NCI-H526 (cell line): ENCODE data around the gene KRTAP1-4.
"Not testable (repeated sequence)": the region's sequence is repeated elsewhere in the genome, so short reads cannot be mapped to it uniquely, and the experiment has no call there.

ENCODE experiments used
- DNase-seq, 2 experiments: peaks; one replicate each; lab custom pipeline; 2025; lab: John Stamatoyannopoulos, UW

Gene KRTAP1-4

DNA sequence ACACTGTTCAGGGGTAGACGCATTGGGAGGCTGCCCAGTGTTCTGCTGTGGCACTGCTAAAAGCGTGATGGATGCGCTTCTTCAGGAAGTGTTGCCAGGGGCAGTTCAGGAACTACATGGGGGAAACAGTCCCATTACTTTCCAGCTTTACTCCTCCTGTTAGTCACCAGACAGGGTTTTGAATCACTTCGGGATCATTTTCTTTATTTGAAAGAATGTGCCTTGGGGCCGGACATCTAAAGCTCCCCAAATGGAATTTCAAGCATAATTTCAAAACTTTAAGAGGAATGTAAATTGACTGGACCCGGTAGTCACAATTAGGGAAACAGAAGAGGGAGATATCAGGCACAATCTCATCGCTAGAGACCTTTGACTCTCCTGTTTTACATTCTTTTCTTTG is 18.4 kb upstream of the KRTAP1-4 start:
- no peak for DNase-seq

DNA sequence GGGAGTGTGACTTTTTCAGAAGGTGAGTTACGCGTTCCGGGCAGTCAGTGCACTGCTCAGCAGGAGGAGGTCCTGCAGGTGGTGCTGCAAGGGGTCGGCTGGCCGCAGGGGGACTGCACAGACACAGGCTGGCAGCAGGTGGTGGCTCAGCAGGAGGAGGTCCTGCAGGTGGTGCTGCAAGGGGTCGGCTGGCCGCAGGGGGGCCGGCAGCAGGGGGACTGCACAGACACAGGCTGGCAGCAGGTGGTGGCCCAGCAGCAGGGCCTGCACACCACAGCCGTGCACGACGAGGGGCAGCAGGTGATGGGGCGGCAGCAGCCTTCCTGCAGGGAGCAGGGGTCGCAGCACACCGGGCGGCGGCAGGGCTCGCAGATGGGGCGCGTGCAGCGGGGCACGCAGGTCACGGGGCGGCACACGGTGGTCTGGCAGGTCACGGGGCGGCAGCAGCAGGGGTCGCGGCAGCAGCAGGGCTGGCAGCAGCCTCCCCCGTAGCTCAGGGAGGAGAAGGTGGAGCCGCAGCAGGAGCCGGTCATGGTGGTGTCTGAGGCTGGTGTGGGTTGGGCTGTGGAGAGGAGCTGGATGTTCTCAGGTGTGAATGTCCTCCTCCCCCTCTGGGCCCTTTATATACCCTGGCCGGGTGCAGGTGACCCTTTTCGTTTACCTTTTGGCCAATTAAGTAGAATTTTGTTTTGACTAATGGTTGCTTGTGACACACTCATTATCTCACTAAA is 16.9 kb upstream of the KRTAP1-4 start, which contains the start of gene KRTAP2-1:
Gene KRTAP2-1 (minus strand): TSS at position 582 of the 731 bp plus-strand sequence. CDS start 49 bp downstream, at position 533.
- not testable (repeated sequence) for DNase-seq

DNA sequence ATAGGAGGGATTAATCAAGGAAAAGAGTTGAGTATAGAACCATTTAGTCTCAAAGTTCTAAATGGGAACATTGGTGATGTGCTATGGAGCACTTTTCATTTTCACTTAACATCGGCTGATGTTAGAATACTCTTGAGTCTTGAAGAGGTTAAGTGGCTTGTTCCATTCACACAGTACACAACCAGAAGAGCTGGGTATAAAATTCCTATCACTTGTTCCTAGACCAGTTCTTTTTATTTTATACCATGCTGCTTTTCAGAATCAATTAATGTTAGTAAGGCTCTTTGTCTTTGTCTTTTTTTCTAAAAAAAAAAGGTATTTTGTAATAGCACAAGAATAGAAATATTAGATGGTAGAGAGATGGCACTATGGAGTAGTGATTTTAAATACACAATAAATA is 13.0 kb upstream of the KRTAP1-4 start:
- DNase-seq = no peak

DNA sequence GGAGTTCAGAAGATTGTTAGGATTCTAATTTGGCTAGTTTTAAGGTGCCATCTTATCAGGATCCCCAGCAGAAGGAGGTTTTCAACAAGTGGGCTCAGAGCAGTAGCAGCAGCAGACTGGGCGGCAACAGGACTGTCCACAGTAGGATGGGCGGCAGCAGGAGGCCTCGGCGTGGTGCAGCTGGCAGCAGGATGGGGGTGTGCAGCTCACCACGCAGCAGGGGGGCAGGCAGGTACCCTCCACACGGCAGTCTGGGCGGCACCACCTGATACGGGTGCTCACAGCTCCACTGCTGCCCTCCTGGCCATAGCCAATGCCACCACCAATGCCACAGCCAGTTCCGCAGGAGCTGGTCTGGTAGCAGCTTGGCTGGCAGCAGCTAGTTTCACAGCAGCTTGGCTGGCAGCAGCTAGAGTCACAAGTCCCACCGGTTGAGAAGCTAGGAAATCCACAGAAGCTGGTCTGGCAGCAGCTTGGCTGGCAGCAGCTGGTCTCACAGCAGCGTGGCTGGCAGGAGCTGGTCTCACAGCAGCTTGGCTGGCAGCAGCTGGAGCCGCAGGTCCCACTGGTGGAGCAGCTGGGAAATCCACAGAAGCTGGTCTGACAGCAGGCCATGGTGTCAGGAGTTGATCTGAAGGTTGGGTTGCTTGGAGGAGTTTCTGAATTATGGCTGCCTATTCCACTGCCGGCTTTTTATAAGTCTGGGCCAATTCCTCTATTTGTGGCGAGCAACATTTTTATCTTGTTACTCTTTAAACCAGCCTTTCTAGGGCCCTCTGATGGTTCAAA is 11.0 kb upstream of the KRTAP1-4 start, which contains the start of gene KRTAP1-1:
Gene KRTAP1-1 (minus strand): TSS at position 668 of the 789 bp plus-strand sequence. CDS start 53 bp downstream, at position 615.
- peak in 1 of 2 experiments; percentile 13 for DNase-seq

DNA sequence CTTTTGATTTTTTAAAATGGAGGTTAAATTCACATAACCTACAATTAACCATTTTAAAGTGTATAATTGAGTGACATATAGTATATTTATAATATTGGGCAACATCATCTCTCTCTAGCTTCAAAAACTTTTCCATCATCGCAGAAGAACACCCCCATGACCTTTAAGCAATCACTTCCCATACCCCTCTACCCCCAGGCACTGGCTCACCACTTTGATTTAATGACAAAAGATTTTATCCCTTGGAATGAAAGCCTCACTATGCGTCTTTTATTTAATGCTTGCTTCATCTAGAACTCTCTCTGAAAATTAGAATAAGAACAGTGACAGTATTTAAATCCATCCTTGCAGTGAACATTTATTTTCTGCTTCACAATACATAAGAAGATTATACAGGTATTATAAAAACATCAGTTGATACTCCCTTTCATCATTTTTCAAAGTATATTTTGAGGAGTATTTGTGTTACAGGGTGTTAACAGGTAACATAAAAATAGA is 7.9 kb upstream of the KRTAP1-4 start:
- no peak for DNase-seq

DNA sequence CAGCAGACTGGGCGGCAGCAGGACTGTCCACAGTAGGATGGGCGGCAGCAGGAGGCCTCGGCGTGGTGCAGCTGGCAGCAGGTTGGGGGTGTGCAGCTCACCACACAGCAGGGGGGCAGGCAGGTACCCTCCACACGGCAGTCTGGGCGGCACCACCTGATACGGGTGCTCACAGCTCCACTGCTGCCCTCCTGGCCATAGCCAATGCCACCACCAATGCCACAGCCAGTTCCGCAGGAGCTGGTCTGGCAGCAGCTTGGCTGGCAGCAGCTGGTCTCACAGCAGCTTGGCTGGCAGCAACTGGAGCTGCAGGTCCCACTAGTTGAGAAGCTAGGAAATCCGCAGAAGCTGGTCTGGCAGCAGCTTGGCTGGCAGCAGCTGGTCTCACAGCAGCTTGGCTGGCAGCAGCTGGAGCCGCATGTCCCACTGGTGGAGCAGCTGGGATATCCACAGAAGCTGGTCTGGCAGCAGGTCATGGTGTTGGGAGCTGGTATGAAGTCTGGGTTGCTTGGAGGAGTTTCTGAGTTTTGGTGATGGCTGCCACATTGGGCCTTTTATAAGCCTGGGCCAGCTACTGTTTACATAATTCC is 4.4 kb upstream of the KRTAP1-4 start, which contains the start of gene KRTAP1-3:
Gene KRTAP1-3 (minus strand): TSS at position 529 of the 590 bp plus-strand sequence. CDS start 53 bp downstream, at position 476.
- DNase-seq = not testable (repeated sequence)

DNA sequence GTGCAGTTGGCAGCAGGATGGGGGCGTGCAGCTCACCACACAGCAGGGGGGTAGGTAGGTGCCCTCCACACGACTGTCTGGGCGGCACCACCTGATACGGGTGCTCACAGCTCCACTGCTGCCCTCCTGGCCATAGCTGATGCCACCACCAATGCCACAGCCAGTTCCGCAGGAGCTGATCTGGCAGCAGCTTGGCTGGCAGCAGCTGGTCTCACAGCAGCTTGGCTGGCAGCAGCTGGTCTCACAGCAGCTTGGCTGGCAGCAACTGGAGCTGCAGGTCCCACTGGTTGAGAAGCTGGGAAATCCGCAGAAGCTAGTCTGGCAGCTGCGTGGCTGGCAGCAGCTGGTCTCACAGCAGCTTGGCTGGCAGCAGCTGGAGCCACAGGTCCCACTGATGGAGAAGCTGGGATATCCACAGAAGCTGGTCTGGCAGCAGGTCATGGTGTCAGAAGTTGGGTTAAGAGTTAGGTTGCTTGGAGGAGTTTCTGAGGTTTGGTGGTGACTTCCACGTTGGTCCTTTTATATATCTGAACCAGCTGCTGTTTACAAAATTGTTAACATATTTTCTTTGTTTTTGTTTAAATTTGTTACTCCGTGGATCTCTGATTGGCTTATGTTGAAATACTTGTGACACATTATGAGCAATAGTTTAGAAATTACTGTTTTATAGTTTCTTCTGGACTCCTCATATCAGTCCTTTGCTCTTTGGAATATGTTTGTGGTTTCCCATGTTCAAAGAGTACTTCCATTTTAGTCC is 3.1 kb downstream of the KRTAP1-4 start, which contains the start of gene KRTAP1-5:
Gene KRTAP1-5 (minus strand): TSS at position 494 of the 757 bp plus-strand sequence. CDS start 53 bp downstream, at position 441.
- DNase-seq = no peak

DNA sequence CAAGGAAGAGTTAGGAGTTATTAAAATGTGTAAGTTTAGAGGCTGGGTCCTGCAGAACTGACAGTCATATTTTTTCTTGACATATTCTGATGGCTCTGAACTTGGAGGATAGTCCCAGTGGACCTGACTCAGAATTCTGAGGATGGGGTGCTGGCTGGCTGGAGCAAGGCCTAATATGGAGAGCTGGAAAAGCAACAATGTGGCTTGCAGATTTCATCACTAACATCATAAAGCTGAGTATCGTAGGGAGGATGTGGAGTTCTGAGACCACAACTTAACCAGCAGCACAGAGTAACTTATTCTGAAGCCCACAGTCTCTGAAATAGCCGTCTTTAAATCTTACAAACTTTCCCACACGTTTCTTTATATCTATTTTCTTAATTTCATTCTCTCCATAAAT is 5.3 kb downstream of the KRTAP1-4 start:
- DNase-seq = no peak

DNA sequence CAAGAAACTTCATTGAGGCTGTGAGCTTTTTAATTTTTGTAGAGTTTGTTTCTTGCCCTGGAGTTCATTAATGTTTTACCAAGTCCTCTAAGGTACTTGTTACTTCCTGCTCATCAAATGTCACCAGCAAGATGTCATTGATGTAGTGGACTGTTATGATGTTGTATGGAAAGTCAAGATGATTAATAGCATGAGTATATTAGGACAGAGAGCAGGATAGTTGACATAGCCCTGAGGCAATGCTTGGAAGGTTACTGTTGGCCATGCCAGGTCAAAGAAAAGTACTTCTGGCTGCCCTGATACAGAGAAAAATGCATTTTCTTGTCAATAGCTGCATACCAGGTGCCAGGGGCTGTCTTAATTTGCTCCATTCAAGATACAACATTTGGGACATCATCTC is 9.7 kb downstream of the KRTAP1-4 start:
- no peak for DNase-seq

DNA sequence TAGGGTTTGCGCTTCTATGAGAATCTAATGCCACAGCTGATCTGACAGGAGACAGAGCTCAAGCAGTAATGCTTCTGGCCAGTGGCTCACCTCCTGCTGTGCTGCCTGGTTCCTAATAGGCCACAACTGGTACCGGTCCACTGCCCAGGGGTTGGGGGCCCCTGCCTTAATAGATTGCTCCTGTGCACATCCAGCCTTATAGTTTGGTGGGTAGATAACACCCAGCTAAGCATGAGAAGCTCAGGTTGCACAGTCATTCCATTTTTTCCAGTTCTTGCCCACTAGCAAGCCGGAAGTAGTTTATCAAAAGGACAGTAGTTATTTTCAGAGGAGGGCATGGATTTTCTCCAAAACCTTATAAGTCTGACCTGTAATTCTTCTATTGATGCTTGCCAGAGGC is 10.6 kb downstream of the KRTAP1-4 start:
- no peak for DNase-seq

DNA sequence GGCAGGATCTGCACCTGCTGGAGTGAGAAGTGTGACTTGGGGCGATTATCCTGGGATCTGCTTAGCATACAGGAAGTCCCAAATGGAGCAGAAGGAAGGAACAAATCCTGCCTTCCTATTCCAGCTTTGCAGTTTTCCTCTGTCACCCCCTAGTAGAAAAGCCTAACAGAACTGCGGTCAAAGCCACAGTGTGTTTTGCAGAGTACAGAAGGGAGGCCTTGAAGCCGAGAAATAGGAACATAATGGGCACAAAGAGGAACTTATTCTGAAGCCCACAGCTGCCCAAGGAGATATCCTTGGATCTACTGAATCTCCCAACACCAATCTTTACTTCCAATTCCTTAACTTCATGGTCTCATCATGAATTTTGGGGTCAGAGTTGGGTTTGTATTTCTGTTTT is 11.5 kb downstream of the KRTAP1-4 start:
- DNase-seq = no peak

DNA sequence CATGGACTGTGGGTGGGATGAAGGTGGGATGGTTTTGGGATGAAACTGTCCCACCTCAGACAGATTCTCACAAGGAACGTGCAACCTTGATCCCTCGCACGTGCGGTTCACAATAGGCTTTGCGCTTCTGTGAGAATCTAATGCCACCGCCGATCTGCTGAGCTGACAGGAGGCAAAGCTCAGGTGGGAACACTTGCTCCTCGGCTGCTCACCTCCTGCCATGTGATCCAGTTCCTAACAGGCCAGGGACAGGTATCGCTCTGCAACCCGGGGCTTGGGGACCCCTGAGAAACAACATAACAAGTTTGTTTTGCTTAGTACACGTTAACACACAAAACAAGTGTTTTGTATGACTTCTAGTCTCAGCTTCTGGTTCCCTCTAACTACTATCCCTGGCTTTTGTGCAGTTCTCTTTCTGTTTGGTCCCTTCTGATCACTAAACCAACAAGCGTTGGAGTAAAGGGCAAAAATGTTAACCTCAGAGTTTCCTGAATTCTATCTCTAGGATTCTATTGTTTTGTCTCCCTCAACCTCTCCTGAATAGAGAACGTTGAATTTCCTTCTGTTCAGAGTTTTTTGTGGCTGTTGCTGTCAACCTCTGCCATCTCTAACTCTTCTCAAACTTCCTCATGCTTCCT is 13.3 kb downstream of the KRTAP1-4 start:
- DNase-seq = no peak

DNA sequence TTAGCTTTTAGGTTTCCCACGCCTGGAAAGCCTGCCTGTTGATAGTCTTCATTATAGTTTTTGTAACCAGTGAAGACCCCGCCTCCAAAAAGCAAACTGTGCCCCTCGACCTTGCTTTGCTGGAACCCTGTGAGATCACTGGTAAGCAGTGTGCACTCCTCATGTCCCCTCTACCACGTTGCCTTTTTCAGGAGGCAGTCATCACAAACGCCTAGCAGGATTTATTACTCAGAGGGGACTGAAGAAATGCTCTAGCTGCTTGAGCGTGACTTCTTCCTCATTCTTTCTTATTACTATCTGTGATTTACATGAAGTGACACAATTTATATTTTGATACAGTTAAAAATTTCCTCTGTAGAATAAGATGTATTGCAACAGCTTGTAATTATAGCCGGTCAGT is 14.5 kb downstream of the KRTAP1-4 start:
- no peak for DNase-seq

DNA sequence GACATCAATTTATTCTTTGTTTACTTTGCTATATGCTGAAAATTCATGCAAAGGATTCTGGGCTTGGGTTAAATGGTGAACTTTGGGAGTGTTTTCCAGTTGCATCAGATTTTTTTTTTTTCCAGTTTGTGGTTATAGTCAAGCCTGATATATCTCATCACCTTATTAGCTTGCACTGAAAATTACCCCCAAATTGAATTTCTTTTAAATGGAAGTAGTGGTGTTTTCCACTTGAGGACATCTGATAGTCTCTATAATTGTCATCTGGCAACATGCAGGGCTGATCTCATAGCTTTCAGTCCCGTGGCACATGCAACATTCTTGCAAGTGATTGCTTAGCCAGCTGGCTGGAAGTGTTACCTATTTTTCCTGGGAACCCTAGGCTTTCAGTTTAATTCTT is 16.4 kb downstream of the KRTAP1-4 start:
- no peak for DNase-seq

DNA sequence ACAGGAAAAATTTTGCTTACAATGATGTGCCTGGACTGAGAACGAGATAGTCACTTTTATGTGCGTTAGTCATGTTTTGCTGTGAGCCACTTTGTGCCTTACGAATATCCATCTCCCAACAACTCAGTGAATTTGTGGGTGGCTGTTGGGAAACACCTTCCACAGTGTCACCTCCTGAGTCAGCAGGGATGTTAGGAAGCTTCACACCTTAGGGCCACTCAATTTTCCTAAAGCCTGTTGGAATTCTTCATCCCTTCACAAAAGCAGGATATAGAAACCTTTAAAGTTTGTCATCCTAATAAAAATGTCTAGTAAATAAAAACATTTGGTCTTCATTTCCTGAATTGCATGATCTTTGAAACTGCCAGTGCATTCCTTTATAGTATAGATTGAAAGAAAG is 16.8 kb downstream of the KRTAP1-4 start:
- no peak for DNase-seq

DNA sequence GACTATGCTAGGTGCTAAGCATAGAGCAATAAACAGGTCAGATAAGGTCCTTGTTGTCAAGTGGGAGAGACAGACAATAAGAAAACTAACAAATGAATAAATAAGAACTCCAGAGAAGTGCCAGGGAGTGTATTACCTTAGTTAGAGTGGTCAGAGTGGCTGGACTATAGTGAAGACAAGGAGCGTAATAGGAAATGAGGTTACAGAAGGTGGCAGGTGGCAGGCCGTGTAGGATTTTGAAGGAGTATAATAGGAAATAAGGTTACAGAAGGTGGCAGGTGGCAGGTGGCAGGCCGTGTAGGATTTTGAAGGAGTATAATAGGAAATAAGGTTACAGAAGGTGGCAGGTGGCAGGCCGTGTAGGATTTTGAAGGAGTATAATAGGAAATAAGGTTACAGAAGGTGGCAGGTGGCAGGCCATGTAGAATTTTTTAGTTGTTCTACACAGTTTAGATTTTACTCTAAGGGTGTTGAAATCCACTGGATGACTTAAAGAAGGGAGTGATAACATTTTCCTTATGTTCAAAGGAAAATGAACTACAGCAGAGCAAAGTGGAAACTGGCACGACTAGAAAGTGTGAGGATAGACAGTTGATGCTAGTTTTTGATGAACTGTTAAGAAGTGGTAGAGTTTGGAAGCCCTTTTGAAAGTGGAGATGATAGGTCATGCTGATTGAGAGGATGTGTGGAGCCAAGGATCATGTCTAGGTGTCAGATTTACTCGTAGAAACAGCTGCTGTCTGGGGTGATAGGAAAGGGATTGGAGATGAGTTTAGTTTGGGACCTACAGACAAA is 17.5 kb downstream of the KRTAP1-4 start:
- DNase-seq = no peak

DNA sequence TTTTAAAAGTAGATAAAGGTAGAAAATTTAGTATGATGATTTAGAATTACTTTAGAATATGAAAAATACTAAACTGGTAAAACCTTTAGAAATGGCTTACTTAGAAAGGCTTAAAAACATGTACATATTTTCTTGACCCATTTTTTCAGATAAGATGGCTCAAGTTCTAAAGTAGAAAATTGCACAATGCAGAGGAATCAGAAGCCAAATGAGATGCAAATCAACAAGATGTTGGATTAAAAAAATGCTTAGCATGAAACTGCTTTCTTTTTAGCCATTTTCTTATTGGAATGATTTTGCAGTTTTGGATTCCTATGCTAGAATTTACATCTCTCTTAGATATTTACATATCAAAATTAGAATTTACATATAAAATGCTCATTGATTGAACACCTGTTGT is 19.6 kb downstream of the KRTAP1-4 start:
- DNase-seq = peak; percentile 33 to 63

DNA sequence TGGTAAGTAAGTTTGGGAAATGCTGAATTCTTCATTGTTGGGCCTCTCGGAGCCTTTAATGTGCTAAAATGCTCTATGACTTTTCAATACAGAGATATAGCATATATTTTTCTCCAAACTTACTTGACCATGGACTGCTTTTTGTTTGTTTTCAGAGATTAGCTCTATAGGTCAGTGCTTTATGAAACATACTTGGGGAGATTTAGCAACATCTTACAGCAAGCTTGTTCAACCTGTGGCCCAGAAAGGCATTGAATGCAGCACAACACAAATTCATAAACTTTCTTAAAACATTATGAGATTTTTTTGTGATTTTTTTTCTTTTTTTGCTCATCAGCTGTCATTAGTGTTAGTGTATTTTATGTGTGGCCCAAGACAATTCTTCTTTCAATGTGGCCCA is 20.1 kb downstream of the KRTAP1-4 start:
- no peak for DNase-seq

DNA sequence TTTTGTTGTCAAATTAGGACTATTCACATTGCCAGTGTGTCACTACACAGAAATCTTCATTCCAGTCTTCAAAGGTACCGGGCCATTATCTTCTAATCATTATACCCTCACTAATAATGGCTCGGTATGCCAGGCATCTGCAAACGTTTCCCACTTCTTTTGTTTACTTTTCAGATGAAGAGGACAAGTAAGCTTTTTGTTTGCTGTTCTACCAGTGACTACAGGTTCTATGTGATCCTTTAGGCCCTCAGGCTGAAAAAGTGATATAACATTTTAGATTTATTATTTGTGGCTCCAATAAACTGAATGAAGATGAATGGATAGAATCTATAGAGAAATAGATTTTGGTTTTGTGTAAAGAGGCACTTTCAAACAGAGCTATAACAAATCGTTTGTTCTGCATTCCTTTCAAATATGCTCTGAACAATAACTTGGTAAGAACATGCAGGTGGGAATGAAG is 20.7 kb downstream of the KRTAP1-4 start:
- DNase-seq = peak; percentile 28 to 50

DNA sequence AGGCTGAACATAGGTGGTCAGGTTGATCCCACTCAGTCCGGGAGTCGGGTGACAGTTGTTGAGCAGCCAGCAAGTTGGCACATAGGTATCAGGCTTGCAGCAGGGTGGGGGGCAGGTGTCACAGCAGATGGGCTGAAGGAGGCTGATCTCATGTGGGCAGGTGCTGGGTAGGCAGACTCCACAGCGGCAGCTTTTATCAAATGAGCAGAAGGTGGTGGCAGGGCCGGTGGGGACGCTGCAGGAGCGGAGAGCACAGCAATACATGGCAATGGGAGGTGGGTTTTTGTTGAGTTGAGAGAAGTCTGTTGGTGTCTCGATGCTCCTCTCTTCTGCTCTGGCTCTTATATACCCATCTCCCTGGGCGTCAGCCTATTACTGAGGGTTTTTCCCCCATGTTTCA is 21.2 kb downstream of the KRTAP1-4 start, which contains the start of gene KRTAP3-1:
Gene KRTAP3-1 (minus strand): TSS at position 318 of the 400 bp plus-strand sequence. CDS start 54 bp downstream, at position 264.
- peak; percentile 36 to 80 for DNase-seq
